ENCODE data around the gene ESPNL. TPM values are rescaled to one million over a fixed set of nuclear protein-coding genes. Genes with fewer than 3 reads are reported as not detected.

The ESPNL gene
- total RNA-seq, 1 donor from 2014 or later: not detected

DNA sequence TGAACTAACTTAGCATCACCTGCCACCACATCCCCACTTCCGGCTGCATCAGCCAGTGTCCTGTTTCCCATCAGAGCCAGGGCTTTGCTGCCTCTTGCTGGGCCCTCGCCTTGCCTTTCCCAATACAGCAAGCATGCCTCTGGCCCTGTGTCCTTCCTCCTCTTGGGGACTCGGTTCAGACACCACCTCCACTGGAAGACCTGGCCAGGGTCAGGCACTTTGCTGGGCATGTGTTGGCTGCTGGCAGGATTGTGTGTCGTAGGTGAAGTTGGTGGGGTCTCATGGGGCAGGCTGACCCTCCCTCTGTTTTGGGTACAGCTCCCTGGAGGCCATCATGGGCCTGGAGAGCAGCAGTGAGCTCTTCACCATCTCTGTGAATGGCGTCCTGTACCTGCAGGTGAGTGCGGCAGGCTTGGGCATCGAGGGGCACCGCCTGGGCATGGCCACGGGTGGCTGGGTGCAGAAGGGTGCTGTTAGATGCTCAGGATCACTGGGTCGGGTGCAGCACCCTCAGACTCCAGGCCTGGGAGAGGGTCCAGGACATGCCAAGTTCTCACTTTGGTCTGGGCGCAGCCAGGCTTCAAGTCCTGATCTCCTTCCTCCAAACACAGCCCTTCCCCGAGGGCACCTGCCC is 65.3 kb downstream of the ESPNL start:
- Mint-ChIP-seq H3K27me3 (ENCODE audit: unreplicated experiment) (no peaks in the 10 kb centered on the region), H3K27ac (ENCODE audit: unreplicated experiment) (no peak overlapping the region), H3K36me3 (ENCODE audit: unreplicated experiment) (peaks cover 6% of the 10 kb centered on the region), H3K9me3 (ENCODE audit: unreplicated experiment) (no peaks in the 10 kb centered on the region), H3K4me1 (ENCODE audit: unreplicated experiment) (peaks cover 23% of the 10 kb centered on the region), H3K4me3 (ENCODE audit: unreplicated experiment) (no peak overlapping the region)
- TF ChIP-seq, protein P1, sequence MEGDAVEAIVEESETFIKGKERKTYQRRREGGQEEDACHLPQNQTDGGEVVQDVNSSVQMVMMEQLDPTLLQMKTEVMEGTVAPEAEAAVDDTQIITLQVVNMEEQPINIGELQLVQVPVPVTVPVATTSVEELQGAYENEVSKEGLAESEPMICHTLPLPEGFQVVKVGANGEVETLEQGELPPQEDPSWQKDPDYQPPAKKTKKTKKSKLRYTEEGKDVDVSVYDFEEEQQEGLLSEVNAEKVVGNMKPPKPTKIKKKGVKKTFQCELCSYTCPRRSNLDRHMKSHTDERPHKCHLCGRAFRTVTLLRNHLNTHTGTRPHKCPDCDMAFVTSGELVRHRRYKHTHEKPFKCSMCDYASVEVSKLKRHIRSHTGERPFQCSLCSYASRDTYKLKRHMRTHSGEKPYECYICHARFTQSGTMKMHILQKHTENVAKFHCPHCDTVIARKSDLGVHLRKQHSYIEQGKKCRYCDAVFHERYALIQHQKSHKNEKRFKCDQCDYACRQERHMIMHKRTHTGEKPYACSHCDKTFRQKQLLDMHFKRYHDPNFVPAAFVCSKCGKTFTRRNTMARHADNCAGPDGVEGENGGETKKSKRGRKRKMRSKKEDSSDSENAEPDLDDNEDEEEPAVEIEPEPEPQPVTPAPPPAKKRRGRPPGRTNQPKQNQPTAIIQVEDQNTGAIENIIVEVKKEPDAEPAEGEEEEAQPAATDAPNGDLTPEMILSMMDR (IDR thresholded peaks at IDR 0.05): no peak
- no peak for DNase-seq (ENCODE audit: extremely low spot score, unreplicated experiment)

DNA sequence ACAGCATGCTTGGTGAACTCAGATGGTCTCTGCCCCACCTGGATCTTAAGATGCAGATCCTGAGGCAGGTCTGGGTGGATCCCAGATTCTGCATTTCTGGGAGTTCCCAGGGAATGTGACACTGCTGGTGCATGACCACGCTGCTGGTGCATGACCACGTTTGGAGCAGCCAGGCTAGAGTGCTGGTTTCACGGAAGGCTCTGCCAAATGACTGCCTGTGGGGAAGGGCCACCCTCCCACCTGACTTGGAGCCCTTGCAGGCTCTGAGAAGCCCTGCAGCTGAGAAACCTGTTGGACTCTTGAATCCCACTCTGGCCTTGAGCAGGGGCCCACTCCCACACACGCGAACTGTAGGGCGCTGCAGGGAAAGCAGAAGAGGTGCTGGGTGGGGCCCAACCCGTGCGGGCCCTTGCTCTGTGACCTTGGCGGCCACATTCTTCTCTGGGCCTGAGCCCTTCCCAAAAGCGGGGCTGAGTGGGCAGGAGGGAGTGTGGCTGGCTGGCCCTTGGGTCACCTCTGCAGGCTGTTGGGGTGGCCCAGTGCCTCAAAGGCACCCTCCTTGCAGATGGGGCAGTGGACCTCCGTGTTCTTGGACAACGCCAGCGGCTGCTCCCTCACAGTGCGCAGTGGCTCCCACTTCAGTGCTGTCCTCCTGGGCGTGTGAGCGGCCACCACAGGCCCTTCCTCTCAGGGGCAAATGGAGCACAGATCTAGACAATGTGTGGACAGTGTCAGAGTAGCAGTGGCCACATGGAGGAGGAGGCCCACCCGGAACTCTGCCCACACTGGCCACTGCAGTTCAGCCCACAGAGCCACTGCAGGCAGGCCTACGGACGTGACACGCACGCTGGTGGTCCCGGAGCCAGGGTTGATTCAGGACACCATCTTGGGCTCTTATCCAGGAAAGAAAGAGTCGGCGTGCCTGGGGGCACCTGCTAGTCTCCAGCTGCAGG is 66.5 kb downstream of the ESPNL start:
- Mint-ChIP-seq H3K4me3 (ENCODE audit: unreplicated experiment) (no peak overlapping the region), H3K36me3 (ENCODE audit: unreplicated experiment) (peaks cover 13% of the 10 kb centered on the region), H3K4me1 (ENCODE audit: unreplicated experiment) (peaks cover 31% of the 10 kb centered on the region), H3K27me3 (ENCODE audit: unreplicated experiment) (no peaks in the 10 kb centered on the region), H3K9me3 (ENCODE audit: unreplicated experiment) (no peaks in the 10 kb centered on the region), H3K27ac (ENCODE audit: unreplicated experiment) (no peak overlapping the region)
- no peak for DNase-seq (ENCODE audit: extremely low spot score, unreplicated experiment)
- TF ChIP-seq, protein P1 (IDR thresholded peaks at IDR 0.05): no peak

DNA sequence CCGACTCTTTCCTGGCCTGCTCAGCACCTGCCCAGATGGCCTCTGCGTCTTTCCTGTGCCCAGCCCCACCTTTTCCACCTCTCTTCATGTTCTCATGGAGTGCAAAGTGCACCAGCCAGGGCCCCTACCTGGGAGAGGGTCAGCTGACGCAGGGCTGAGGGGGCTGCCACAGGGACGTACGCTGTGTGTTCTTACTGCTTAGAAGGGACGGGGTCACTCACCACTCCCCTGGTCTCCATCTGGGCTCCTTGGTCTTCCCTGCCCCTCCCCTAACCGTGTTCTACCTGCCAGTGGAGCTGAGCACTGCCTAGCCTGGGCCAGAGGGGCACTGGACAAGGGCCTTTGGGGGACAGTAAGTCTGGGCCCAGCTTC is 67.2 kb downstream of the ESPNL start:
- H3K36me3 Mint-ChIP-seq (ENCODE audit: unreplicated experiment): peaks cover 17% of the 10 kb centered on the region
- DNase-seq (ENCODE audit: extremely low spot score, unreplicated experiment): no peak
- no peaks in the 10 kb centered on the region for H3K9me3 Mint-ChIP-seq (ENCODE audit: unreplicated experiment)
- H3K27ac Mint-ChIP-seq (ENCODE audit: unreplicated experiment): no peak overlapping the region
- no peaks in the 10 kb centered on the region for H3K27me3 Mint-ChIP-seq (ENCODE audit: unreplicated experiment)
- H3K4me3 Mint-ChIP-seq (ENCODE audit: unreplicated experiment): no peak overlapping the region
- H3K4me1 Mint-ChIP-seq (ENCODE audit: unreplicated experiment): peaks cover 33% of the 10 kb centered on the region
- TF ChIP-seq, protein P1 (IDR thresholded peaks at IDR 0.05): no peak

DNA sequence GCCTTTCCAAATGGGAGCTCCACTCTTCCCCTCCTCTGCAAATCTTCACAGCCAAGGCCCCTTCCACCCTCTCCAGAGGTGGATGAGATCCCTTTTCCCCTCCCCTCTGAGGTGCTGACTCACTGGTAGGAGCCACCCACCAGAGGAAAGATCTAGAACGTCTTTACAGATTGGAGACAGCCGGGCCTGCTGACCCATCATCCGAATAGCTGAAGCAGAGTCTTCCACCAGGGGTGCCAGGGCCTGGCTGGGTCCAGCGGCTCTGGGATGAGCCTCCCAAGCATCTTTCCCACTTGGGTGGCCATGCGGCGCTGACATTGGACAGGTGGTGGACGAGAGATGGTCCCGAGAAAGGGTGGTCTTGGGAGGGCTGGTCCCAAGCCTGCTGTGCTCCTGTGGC is 67.6 kb downstream of the ESPNL start:
- Mint-ChIP-seq H3K4me1 (ENCODE audit: unreplicated experiment) (peaks cover 33% of the 10 kb centered on the region), H3K4me3 (ENCODE audit: unreplicated experiment) (no peak overlapping the region), H3K27me3 (ENCODE audit: unreplicated experiment) (no peaks in the 10 kb centered on the region), H3K27ac (ENCODE audit: unreplicated experiment) (no peak overlapping the region), H3K36me3 (ENCODE audit: unreplicated experiment) (peaks cover 21% of the 10 kb centered on the region), H3K9me3 (ENCODE audit: unreplicated experiment) (no peaks in the 10 kb centered on the region)
- DNase-seq (ENCODE audit: extremely low spot score, unreplicated experiment): no peak
- TF ChIP-seq, protein P1 (IDR thresholded peaks at IDR 0.05): no peak
